ENCODE results near the gene OSGIN1. TPM values are rescaled to one million over a fixed set of nuclear protein-coding genes. Genes with fewer than 3 reads are reported as not detected.
"Not testable (repeated sequence)": the region's sequence is repeated elsewhere in the genome, so short reads cannot be mapped to it uniquely, and the experiment has no call there.

Gene OSGIN1
- total RNA-seq, 1 experiment from 2014 or later: 6.4 TPM

DNA sequence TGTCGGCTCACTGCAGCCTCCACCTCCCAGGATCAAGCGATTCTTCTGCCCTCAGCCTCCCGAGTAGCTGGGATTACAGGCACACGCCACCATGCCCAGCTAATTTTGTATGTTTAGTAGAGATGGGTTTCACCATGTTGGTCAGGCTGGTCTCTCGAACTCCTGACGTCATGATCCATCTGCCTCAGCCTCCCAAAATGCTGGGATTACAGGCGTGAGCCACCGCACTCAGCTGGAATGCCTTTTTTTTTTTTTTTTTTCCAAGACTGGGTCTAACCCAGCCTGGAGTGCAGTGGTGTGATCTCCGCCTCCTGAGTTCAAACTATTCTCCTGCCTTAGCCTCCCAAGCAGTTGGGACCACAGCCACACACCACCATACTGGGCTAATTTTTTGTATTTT is 11.5 kb upstream of the OSGIN1 start:
- H3K9me3 ChIP-seq (replicated peaks); H3K36me3 ChIP-seq; H3K27me3 ChIP-seq (replicated peaks); DNase-seq (ENCODE audit: low read depth in 1 of 2, low spot score in 2 of 2); H3K4me3 ChIP-seq; H3K27ac ChIP-seq; H3K4me1 ChIP-seq (replicated peaks): not testable (repeated sequence)

- Histone ChIP-seq H3K9me3 (replicated peaks) (no peaks in the 10 kb centered on the region), H3K36me3 (no peaks in the 10 kb centered on the region), H3K4me3 (no peak overlapping the region), H3K27ac (no peak overlapping the region), H3K27me3 (replicated peaks) (no peaks in the 10 kb centered on the region), H3K4me1 (replicated peaks) (peaks cover 8% of the 10 kb centered on the region)
- no peak for DNase-seq (ENCODE audit: low read depth in 1 of 2, low spot score in 2 of 2)
These were observed 11.0 kb upstream of the OSGIN1 start for GRCh38 chr16:83942074-83942473.

DNA sequence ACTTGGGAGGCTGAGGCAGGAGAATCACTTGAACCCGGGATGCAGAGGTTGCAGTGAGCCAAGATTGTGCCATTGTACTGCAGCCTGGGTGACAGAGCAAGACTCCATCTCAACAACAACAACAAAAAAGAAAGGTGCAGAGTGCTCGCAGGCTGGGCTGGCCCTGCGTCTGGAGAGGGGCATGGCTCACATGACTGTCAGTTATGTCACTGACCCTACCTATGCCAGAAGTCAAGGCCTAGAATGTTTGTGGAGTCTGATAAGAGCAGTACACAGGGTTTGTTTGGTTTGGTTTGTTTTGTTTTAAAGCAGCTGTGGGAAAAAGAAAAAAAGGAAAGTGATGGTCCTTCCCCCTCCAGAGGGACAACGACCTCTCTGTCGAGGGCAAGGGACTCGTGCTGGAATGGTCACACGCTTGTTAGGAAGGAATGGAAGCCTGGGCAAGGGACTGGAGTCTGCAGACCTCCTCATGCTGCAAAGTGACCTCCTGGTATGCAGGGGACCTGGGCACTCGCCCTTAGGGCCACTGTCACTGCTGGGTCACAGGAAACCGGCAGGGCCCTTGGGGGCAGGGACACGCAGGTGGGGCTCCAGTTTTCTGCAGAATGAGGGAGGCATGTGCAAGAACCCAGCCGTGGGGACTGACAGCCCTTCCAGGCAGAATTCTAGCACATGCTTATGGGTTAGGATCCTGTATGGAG is 10.1 kb upstream of the OSGIN1 start:
- Histone ChIP-seq H3K9me3 (replicated peaks) (no peaks in the 10 kb centered on the region), H3K27me3 (replicated peaks) (no peaks in the 10 kb centered on the region), H3K4me1 (replicated peaks) (peaks cover 8% of the 10 kb centered on the region), H3K4me3 (no peak overlapping the region), H3K27ac (no peak overlapping the region), H3K36me3 (no peaks in the 10 kb centered on the region)
- DNase-seq (ENCODE audit: low read depth in 1 of 2, low spot score in 2 of 2): no peak

DNA sequence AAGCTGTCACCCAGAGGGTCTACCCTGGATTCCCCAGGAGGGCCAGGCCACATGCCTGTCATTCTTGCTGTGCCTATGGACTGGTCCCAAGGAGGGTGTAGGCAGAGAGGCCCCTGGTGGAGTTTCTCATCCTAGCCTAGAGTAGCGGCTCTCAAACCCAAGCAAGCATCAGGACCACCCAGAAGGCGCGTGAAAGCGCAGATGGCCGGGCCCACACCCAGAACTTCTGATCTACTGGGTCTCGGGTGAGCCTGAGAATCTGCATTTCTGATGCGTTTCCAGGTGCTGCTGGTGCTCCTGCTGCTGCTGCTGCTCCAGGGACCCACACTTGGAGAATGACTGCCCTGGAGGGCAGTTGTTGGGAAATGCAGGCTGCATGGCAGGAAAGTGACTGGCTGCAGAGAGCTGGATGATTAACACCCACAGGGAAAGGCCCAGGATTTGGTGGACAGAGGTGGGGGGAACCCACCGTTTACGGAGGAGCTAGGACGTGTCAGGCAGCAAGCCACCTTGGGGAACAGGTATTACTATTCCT is 9.5 kb upstream of the OSGIN1 start:
- DNase-seq (ENCODE audit: low read depth in 1 of 2, low spot score in 2 of 2): no peak
- Histone ChIP-seq H3K27ac (no peak overlapping the region), H3K9me3 (replicated peaks) (no peaks in the 10 kb centered on the region), H3K4me1 (replicated peaks) (peaks cover 8% of the 10 kb centered on the region), H3K27me3 (replicated peaks) (no peaks in the 10 kb centered on the region), H3K36me3 (no peaks in the 10 kb centered on the region), H3K4me3 (no peak overlapping the region)

GRCh38 chr16:83945587-83945986 is 7.5 kb upstream of the OSGIN1 start:
- no peaks in the 10 kb centered on the region for H3K36me3 ChIP-seq
- H3K27me3 ChIP-seq (replicated peaks): no peaks in the 10 kb centered on the region
- DNase-seq (ENCODE audit: low read depth in 1 of 2, low spot score in 2 of 2): no peak
- no peaks in the 10 kb centered on the region for H3K9me3 ChIP-seq (replicated peaks)
- H3K27ac ChIP-seq: no peak overlapping the region
- H3K4me3 ChIP-seq: no peak overlapping the region
- H3K4me1 ChIP-seq (replicated peaks): peaks cover 8% of the 10 kb centered on the region

DNA sequence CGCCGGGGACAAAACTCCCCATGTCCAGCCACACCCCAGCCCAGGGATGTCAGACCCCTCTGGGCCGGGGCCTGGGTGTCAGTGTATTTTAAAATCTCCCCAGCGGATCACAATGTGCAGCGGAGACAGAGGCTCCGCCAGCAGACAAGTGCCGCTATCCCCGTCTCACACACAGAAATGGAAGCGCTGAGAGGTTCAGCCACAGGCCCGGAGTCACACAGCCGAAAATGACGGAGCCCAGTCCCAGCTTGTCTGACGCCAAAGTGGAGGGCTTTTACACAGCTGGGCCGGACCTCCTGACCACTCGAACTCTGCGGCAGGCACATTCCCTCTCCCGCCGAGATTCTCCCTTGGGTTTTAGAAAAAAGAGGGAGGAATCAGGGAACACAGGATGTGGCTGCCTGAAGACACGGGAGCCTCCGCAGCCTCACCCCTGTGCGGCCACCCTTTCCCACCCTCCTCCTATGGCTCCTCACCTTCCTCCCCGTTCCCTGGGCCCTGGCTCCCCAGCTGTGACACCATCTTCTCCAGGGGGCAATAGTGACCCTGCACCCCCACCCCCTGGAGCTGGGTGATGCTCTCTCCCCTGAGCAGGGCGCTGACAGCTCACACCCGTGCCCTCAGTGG is 6.8 kb upstream of the OSGIN1 start:
- H3K4me3 ChIP-seq: no peak overlapping the region
- no peak for DNase-seq (ENCODE audit: low read depth in 1 of 2, low spot score in 2 of 2)
- no peaks in the 10 kb centered on the region for H3K36me3 ChIP-seq
- H3K27ac ChIP-seq: no peak overlapping the region
- peaks cover 8% of the 10 kb centered on the region for H3K4me1 ChIP-seq (replicated peaks)
- H3K9me3 ChIP-seq (replicated peaks): no peaks in the 10 kb centered on the region
- H3K27me3 ChIP-seq (replicated peaks): no peaks in the 10 kb centered on the region

GRCh38 chr16:83946781-83947566 is 6.1 kb upstream of the OSGIN1 start:
- no peak for DNase-seq (ENCODE audit: low read depth in 1 of 2, low spot score in 2 of 2)
- Histone ChIP-seq H3K27ac (no peak overlapping the region), H3K9me3 (replicated peaks) (no peaks in the 10 kb centered on the region), H3K36me3 (no peaks in the 10 kb centered on the region), H3K27me3 (replicated peaks) (no peaks in the 10 kb centered on the region), H3K4me3 (no peak overlapping the region), H3K4me1 (replicated peaks) (peaks cover 8% of the 10 kb centered on the region)

DNA sequence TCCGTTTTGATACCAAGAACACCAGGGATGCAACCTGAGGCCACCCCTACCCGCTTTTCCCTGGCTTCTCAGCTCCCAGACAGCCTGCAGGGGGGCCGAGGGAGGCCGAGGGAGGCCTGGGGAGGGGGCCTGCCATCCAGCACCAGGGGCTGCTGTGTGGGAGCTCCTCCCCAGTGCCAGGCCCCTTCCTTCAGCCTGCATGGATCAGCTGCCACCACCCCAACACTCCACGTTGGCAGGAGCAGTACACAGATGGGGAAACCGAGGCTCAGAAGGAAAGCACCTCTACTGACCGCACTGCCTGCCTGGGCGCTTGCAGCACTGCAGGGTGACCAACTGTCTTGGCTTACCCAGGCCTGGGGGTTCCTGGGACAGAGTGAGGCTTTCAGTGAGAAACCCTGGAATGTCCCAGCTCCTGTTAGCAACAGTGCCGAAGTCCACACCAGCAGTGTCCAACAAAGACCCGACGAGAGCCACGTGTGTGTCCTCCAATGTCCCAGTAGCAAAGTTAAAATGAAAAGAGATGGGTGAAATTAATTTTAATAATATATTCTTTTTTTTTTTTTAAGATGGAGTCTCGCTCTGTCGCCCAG is 5.3 kb upstream of the OSGIN1 start:
- H3K27me3 ChIP-seq (replicated peaks): no peaks in the 10 kb centered on the region
- H3K9me3 ChIP-seq (replicated peaks): no peaks in the 10 kb centered on the region
- no peak for DNase-seq (ENCODE audit: low read depth in 1 of 2, low spot score in 2 of 2)
- H3K4me3 ChIP-seq: no peak overlapping the region
- H3K27ac ChIP-seq: no peak overlapping the region
- no peaks in the 10 kb centered on the region for H3K36me3 ChIP-seq
- peaks cover 13% of the 10 kb centered on the region for H3K4me1 ChIP-seq (replicated peaks)

DNA sequence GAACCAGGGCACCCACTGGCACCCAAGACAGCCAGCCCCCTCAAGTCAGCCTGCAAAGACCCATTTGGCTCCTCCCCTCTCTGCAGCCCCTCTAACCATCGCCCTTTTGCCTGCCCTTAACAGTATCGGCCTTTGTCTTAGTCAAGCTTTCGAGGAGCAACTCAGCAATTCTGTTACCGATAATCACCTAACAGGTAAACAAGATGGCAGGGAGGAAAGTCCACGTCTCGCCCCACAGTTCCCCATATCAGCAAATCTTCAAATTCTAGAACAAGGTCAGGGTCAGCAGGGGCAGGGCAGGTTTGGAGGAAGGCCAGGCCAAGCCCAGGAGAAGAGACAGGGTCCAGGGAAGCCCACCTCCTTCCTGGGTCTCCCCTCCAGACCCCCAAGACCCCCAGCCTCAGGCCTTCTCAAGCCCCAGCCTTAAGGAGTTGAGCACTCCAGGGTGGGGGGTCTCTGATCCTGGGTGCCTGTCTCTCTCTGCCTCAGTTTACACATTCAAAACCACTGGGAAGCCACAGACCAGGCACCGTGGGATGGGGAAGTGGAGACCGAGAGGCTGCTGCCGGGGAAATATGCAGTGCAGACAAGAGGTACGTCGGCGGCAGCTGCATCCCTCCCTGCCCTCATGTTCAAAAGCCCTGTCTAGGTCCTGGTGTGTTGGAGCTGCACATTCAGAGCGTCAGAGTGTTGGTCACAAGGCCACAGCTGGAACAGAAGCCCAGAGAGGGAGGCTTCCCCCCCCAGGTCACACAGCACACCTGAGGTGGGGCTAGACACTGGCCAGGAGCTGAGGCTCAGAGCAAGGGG is 3.9 kb upstream of the OSGIN1 start:
- Histone ChIP-seq H3K27me3 (replicated peaks) (no peaks in the 10 kb centered on the region), H3K27ac (no peak overlapping the region), H3K4me1 (replicated peaks) (peaks cover 19% of the 10 kb centered on the region), H3K9me3 (replicated peaks) (no peaks in the 10 kb centered on the region), H3K4me3 (no peak overlapping the region), H3K36me3 (peaks cover 3% of the 10 kb centered on the region; the same call in 1 of the 2 replicates)
- DNase-seq (ENCODE audit: low read depth in 1 of 2, low spot score in 2 of 2): no peak

DNA sequence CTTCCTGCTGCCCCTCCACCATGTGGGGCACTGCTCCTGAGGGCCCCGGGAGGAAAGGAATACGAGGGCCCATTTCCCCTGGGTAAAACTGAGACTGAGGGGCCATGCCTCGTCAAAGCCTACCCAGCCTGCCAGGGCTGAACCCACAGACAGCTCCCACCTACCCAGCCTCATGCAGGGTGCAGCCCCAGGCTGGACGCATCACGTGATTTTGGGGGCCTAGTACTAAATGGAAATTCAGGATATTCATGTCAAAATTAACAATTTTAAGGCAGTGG is 3.4 kb upstream of the OSGIN1 start:
- Histone ChIP-seq H3K4me1 (replicated peaks) (peaks cover 25% of the 10 kb centered on the region), H3K27me3 (replicated peaks) (no peaks in the 10 kb centered on the region), H3K9me3 (replicated peaks) (no peaks in the 10 kb centered on the region), H3K36me3 (peaks cover 3% of the 10 kb centered on the region; the same call in 1 of the 2 replicates), H3K4me3 (no peak overlapping the region), H3K27ac (no peak overlapping the region)
- DNase-seq (ENCODE audit: low read depth in 1 of 2, low spot score in 2 of 2): no peak

DNA sequence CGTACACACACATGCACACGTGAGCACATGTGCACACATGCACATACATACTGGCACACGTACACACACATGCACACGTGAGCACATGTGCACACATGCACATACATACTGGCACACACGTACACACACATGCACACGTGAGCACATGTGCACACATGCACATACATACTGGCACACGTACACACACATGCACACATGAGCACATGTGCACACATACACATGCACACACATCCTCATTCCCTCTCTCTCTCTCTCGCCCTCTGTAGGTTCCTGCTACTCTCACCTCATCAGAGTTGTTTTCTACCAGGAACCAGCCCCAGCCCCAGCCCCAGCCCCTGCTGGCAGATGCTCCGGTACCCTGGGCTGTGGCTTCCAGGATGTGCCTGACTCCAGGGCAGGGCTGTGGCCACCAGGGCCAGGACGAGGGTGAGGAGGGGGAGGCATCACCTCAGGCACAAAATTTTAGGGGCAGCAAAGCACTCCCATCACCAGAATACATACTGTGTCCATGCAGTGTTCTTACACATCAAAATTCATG is 2.1 kb upstream of the OSGIN1 start:
- H3K4me1 ChIP-seq (replicated peaks): peaks cover 26% of the 10 kb centered on the region
- not testable (repeated sequence) for H3K27me3 ChIP-seq (replicated peaks); H3K9me3 ChIP-seq (replicated peaks); H3K36me3 ChIP-seq; DNase-seq (ENCODE audit: low read depth in 1 of 2, low spot score in 2 of 2); H3K4me3 ChIP-seq; H3K27ac ChIP-seq

GRCh38 chr16:83951544-83951943 is 1.5 kb upstream of the OSGIN1 start:
- no peaks in the 10 kb centered on the region for H3K27me3 ChIP-seq (replicated peaks)
- H3K9me3 ChIP-seq (replicated peaks): no peaks in the 10 kb centered on the region
- H3K4me3 ChIP-seq: no peak overlapping the region
- peaks cover 8% of the 10 kb centered on the region; the same call in 1 of the 2 replicates for H3K36me3 ChIP-seq
- H3K4me1 ChIP-seq (replicated peaks): peaks cover 26% of the 10 kb centered on the region
- no peak overlapping the region for H3K27ac ChIP-seq
- no peak for DNase-seq (ENCODE audit: low read depth in 1 of 2, low spot score in 2 of 2)

DNA sequence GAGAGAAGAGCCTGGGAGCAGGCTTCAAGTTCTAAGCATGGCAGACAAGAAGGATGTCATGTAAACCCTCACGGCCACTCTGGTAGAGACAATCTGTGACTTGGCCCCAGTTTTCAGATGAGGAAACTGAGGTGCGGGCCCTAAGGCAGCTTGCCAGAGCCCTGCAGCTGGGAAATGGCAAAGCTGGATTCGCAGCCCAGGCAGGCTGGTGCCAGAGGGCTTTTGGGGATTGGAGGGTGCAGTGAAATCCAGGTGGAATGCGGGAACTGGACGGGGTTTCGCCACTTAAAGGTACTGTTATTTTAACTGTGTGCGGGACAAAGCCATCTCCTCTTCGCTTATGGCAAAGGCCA is 477 bp upstream of the OSGIN1 start:
- peak in 1 of 2 experiments; percentile 74 for DNase-seq (ENCODE audit: low read depth in 1 of 2, low spot score in 2 of 2)
- Histone ChIP-seq H3K27ac (peak overlapping the region; percentile 88), H3K4me1 (replicated peaks) (peaks cover 26% of the 10 kb centered on the region), H3K36me3 (peaks cover 10% of the 10 kb centered on the region; the same call in 1 of the 2 replicates), H3K9me3 (replicated peaks) (no peaks in the 10 kb centered on the region), H3K4me3 (peak overlapping the region; percentile 59), H3K27me3 (replicated peaks) (no peaks in the 10 kb centered on the region)

Data from SJSA1 (cell line).